Measurements from ENCODE around the gene ZNF778.

DNA sequence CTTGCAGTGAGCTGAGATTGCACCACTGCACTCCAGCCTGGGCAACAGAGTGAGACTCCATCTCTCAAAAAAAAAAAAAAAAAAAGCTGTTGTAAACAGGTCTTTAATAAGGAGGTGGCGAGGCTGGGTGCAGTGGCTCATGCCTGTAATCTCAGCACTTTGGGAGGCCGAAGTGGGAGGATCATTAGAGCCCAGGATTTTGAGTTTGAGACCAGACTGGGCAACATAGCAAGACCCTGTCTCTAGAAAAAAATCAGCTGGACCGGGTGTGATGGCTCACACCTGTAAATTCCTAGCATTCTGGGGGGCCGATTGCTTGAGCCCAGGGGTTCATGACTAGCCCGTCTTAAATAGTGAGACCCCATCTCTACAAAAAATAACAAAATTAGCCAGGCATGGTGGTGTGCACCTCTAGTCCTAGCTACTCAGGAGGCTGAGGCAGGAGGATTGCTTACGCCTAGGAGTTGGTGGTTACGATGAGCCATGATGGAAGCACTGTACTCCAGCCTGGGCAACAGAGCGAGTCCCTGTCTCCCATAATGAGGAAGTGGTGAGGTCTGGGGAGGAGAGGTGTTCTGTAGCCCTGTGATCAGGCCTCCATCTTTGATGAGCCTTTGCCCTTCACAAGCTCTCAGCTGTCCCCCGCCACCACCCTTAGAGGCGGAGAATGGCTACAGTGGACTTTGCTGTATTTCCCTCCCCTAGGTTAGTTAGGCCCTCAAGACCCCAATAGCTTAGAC, 36.2 kb downstream of the ZNF778 start:
- TF ChIP-seq, protein P1, sequence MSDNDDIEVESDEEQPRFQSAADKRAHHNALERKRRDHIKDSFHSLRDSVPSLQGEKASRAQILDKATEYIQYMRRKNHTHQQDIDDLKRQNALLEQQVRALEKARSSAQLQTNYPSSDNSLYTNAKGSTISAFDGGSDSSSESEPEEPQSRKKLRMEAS (IDR thresholded peaks at IDR 0.05; ENCODE audit: low read depth, low read length): no peak
- TF ChIP-seq, protein P2, sequence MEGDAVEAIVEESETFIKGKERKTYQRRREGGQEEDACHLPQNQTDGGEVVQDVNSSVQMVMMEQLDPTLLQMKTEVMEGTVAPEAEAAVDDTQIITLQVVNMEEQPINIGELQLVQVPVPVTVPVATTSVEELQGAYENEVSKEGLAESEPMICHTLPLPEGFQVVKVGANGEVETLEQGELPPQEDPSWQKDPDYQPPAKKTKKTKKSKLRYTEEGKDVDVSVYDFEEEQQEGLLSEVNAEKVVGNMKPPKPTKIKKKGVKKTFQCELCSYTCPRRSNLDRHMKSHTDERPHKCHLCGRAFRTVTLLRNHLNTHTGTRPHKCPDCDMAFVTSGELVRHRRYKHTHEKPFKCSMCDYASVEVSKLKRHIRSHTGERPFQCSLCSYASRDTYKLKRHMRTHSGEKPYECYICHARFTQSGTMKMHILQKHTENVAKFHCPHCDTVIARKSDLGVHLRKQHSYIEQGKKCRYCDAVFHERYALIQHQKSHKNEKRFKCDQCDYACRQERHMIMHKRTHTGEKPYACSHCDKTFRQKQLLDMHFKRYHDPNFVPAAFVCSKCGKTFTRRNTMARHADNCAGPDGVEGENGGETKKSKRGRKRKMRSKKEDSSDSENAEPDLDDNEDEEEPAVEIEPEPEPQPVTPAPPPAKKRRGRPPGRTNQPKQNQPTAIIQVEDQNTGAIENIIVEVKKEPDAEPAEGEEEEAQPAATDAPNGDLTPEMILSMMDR (IDR thresholded peaks at IDR 0.05 in 2 of 3, conservative IDR thresholded peaks at IDR 0.05 in 1 of 3; ENCODE audit: control insufficient read depth in 2 of 3, extremely low read depth in 1 of 3, insufficient read depth in 1 of 3, low read depth in 3 of 3, low read length in 3 of 3): no peak
- TF ChIP-seq MYC (IDR thresholded peaks at IDR 0.05; ENCODE audit: insufficient read depth, insufficient read length, insufficient replicate concordance, low read length, severe bottlenecking): no peak
- TF ChIP-seq, protein P3, sequence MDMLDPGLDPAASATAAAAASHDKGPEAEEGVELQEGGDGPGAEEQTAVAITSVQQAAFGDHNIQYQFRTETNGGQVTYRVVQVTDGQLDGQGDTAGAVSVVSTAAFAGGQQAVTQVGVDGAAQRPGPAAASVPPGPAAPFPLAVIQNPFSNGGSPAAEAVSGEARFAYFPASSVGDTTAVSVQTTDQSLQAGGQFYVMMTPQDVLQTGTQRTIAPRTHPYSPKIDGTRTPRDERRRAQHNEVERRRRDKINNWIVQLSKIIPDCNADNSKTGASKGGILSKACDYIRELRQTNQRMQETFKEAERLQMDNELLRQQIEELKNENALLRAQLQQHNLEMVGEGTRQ (IDR thresholded peaks at IDR 0.05; ENCODE audit: borderline replicate concordance, low read depth, low read length): no peak
- TF ChIP-seq CBX3 (IDR thresholded peaks at IDR 0.05; ENCODE audit: borderline replicate concordance, low read depth): no peak
- no peak for TF ChIP-seq SMARCA5 (IDR thresholded peaks at IDR 0.05)
- TF ChIP-seq ZNF24 (IDR thresholded peaks at IDR 0.05): no peak
- TF ChIP-seq GABPA (IDR thresholded peaks at IDR 0.05; ENCODE audit: low read depth): no peak
- TF ChIP-seq, protein P4, sequence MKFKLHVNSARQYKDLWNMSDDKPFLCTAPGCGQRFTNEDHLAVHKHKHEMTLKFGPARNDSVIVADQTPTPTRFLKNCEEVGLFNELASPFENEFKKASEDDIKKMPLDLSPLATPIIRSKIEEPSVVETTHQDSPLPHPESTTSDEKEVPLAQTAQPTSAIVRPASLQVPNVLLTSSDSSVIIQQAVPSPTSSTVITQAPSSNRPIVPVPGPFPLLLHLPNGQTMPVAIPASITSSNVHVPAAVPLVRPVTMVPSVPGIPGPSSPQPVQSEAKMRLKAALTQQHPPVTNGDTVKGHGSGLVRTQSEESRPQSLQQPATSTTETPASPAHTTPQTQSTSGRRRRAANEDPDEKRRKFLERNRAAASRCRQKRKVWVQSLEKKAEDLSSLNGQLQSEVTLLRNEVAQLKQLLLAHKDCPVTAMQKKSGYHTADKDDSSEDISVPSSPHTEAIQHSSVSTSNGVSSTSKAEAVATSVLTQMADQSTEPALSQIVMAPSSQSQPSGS (IDR thresholded peaks at IDR 0.05; ENCODE audit: low read length): no peak
- TF ChIP-seq JUNB (IDR thresholded peaks at IDR 0.05): no peak

Measured in GM12878 (cell line).